Measurements from ENCODE around the gene SREBF2. TPM values are rescaled to one million over a fixed set of nuclear protein-coding genes. Genes with fewer than 3 reads are reported as not detected.

Gene SREBF2
- total and polyA plus RNA-seq, 10 of the 15 experiments (the other 5 are each of a cell fraction or from before 2014, with no cell fraction given), result 2.4 to 177 (median 78.8) TPM

DNA sequence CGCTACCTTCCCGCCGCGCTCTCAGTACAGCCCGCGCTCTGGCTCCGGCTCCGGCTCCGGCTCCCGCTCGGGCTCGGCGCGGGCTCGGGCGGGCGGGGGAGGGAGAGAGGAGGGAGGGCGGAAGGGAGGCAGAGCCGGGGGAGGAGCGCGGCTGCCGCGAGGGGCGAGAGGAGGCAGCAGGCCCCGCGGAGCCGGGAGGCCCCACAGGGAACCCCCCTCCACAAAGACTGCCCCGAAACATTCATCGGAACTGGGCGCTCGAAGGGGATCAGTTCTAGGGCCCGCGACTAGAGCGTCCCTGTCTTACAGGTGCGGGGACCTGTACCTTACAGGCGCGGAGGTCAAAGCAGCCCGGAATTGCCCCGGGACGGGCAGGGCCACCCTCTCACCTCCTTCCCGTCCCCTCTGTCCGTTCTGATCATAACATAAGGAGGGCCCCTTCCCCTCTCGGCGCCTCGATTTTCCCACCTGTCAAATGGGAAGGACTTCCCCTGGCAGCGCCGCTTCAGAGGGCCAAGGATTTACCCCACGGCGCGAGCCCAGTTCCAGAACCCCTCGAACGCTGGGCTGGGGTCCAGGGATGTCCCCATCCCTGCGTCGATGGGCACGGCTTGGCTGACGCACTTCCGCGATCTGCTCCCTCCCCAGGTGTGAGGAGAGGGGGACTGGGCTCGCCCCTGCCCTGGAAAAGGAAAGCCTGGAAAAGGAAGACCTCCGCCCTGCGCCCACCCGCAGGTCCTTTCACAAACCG lies 82.3 kb downstream of the SREBF2 start, which contains the start of gene SHISA8 (continued):
- TF ChIP-seq TBL1XR1 (IDR thresholded peaks at IDR 0.05; ENCODE audit: low read depth, low read length) (no peak), POLR2A (IDR thresholded peaks at IDR 0.05; ENCODE audit: low read depth, low read length) (peak; percentile 60), NBN (IDR thresholded peaks at IDR 0.05) (peak; percentile 46; the same call in 1 of the 2 replicates), ZSCAN29 (IDR thresholded peaks at IDR 0.05) (no peak), BHLHE40 (IDR thresholded peaks at IDR 0.05; ENCODE audit: borderline replicate concordance in 1 of 2, low read depth in 2 of 2, low read length in 1 of 2) (peak in 1 of 2 experiments; percentile 2; a peak in 1 of 4 replicates), SREBF1 (IDR thresholded peaks at IDR 0.05; ENCODE audit: low read length) (no peak), NR2C1 (IDR thresholded peaks at IDR 0.05) (no peak), EGR1 (IDR thresholded peaks at IDR 0.05; ENCODE audit: borderline replicate concordance in 1 of 2, low read depth in 2 of 2, low read length in 2 of 2) (peak in 1 of 2 experiments; percentile 29; a peak in 1 of 3 replicates), SPI1 (IDR thresholded peaks at IDR 0.05; ENCODE audit: borderline replicate concordance, insufficient read depth, low read depth, low read length) (no peak), GABPA (IDR thresholded peaks at IDR 0.05; ENCODE audit: low read depth) (no peak), DPF2 (IDR thresholded peaks at IDR 0.05) (0 out of 2 replicates have a peak, but pooled peaks have one; percentile 20)
- TF ChIP-seq, protein P1, sequence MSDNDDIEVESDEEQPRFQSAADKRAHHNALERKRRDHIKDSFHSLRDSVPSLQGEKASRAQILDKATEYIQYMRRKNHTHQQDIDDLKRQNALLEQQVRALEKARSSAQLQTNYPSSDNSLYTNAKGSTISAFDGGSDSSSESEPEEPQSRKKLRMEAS (IDR thresholded peaks at IDR 0.05; ENCODE audit: low read depth, low read length), result no peak
